ENCODE measurements around the gene EPB41L4A. TPM values are rescaled to one million over a fixed set of nuclear protein-coding genes. Genes with fewer than 3 reads are reported as not detected.
"Not testable (repeated sequence)": the region's sequence is repeated elsewhere in the genome, so short reads cannot be mapped to it uniquely, and the experiment has no call there.

Gene EPB41L4A
- total RNA-seq, 1 experiment from 2014 or later, result not detected

GRCh38 chr5:112232667-112233066 is 186.4 kb downstream of the EPB41L4A start:
- DNase-seq (ENCODE audit: low spot score), result no peak
- in situ Hi-C loops (cut with HindIII; ENCODE audit: low sequenced_read_pairs), result no loop called here

DNA sequence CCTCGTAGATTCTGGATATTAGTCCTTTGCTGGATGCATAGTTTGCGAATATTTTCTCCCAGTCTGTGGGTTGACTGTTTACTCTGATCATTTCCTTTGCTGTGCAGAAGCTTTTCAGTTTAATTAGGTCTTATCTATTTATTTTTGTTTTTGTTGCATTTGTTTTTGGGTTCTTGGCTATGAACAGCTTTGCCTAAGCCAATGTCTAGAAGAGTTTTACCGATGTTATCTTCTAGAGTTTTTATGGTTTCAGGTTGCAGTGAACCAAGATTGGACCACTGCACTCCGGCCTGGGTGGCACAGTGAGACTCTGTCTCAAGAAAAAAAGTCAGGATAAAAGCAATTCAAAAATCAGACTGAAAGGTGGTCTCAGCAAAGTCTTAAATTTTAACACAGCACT is 188.5 kb downstream of the EPB41L4A start:
- DNase-seq (ENCODE audit: low spot score), result no peak
- in situ Hi-C loops (cut with HindIII; ENCODE audit: low sequenced_read_pairs), result no loop called here

DNA sequence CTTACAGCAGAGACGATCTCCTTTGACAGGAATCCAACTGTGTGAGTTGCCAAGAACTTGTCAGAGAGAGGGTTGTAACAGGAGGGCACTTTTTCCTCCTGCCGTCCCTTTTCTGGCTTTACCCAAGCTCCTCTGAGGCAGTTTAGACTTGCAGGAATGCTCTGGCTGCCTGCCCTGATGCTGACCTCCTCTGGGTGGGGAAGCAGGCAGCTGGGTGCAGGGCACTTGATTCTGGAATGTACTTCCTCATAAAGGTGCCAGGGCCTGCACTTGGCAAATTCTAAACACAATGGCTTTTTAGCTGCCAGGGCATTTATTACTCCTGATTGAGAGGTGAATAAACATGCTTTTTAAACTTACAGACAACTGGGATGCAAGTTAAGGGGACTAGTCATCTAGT is 190.4 kb downstream of the EPB41L4A start:
- in situ Hi-C loops (cut with HindIII; ENCODE audit: low sequenced_read_pairs), result no loop called here
- DNase-seq (ENCODE audit: low spot score), result no peak

GRCh38 chr5:112227911-112228631 is 191.0 kb downstream of the EPB41L4A start:
- in situ Hi-C loops (cut with HindIII; ENCODE audit: low sequenced_read_pairs), result no loop called here

GRCh38 chr5:112226215-112226614 is 192.9 kb downstream of the EPB41L4A start:
- in situ Hi-C loops (cut with HindIII; ENCODE audit: low sequenced_read_pairs), result no loop called here
- no peak for DNase-seq (ENCODE audit: low spot score)

More at GRCh38 chr5:112227911-112228631, 191.0 kb downstream of the EPB41L4A start:
- no peak for DNase-seq (ENCODE audit: low spot score)

DNA sequence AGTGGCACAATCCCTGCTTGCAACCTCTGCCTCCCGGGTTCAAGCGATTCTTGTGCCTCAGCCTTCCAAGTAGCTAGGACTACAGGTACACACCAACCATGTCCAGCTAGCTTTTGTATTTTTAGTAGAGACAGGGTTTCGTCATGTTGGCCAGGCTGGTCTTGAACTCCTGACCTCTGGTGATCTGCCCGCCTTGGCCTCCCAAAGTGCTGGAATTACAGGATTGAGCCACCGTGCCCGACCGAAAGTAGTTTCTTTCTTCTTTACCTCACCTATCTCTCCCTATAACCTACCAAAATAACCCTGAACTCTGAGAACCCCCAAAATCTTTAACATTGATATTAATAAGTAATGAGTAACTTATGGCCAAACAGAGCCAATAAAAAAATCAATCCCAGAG is 196.1 kb downstream of the EPB41L4A start:
- DNase-seq (ENCODE audit: low spot score); in situ Hi-C loops (cut with HindIII; ENCODE audit: low sequenced_read_pairs): not testable (repeated sequence)

GRCh38 chr5:112221128-112221527 is 197.9 kb downstream of the EPB41L4A start:
- in situ Hi-C loops (cut with HindIII; ENCODE audit: low sequenced_read_pairs), result no loop called here
- DNase-seq (ENCODE audit: low spot score), result no peak

GRCh38 chr5:112219000-112219399 is 200.1 kb downstream of the EPB41L4A start:
- no peak for DNase-seq (ENCODE audit: low spot score)
- in situ Hi-C loops (cut with HindIII; ENCODE audit: low sequenced_read_pairs), result no loop called here

GRCh38 chr5:112217843-112218579 is 201.1 kb downstream of the EPB41L4A start:
- in situ Hi-C loops (cut with HindIII; ENCODE audit: low sequenced_read_pairs), result no loop called here
- DNase-seq (ENCODE audit: low spot score), result no peak

DNA sequence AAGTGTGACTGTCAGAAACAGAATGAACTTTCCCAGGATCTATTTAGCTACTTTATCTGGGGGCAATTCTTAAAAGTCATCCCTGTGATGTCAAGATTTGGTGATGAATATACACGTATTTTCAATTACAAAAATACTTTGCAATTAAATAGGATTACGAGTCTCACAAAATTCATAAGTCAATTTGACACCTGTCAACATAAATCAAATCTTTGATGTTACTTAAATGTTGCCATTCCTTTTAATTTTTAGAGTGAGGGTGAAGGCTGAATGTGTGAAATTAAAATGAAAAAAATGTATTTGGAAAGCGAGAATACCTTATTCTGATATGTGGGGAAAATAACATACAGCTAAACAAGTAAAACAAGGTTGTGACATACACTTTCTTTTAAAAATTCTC is 202.9 kb downstream of the EPB41L4A start:
- in situ Hi-C loops (cut with HindIII; ENCODE audit: low sequenced_read_pairs), result no loop called here
- no peak for DNase-seq (ENCODE audit: low spot score)

DNA sequence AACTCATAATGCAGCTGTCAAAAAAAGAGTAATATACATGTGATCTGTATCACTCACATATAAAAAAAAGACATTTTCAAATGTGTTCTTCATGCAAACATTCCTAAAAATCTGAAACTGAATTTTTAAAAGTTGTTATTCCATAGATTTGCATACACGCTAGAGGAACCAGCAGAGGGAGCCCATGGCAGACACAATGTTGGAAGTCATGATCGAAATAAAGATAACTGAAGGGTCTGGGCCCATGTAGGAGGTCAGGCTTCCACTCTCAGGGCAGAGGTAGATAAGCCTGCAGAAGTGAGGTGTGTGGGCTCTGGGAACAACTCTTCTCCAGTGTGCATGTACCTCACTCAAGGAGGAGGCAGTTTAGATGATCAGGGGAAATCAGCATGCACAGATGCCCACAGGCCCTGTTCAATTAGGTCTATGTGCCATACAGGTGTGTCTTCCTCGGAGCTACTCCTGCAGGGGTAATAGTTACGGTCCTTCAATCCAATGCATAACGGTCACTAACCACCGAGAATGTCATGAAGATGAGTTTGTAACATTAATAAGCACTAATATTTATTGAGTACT is 208.6 kb downstream of the EPB41L4A start:
- peak; percentile 8 for DNase-seq (ENCODE audit: low spot score)
- in situ Hi-C loops (cut with HindIII; ENCODE audit: low sequenced_read_pairs), result no loop called here

GRCh38 chr5:112208699-112209615 is 210.1 kb downstream of the EPB41L4A start:
- in situ Hi-C loops (cut with HindIII; ENCODE audit: low sequenced_read_pairs), result no loop called here
- no peak for DNase-seq (ENCODE audit: low spot score)

DNA sequence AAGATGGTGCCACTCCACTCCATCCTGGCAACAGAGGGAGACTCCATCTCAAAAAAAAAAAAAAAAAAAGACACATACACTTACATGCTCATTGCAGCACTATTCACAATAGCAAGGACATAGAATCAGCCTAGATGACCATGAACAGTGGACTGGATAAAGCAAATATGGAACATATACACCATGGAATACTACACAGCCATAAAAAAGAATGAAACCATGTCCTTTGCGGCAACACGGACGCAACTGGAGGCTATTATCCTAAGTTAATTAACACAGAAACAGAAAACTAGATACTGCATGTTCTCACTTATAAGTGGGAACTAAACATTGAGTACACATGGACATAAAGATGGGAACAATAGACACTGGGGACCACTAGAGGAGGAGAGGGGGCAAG is 210.9 kb downstream of the EPB41L4A start:
- DNase-seq (ENCODE audit: low spot score); in situ Hi-C loops (cut with HindIII; ENCODE audit: low sequenced_read_pairs): not testable (repeated sequence)

DNA sequence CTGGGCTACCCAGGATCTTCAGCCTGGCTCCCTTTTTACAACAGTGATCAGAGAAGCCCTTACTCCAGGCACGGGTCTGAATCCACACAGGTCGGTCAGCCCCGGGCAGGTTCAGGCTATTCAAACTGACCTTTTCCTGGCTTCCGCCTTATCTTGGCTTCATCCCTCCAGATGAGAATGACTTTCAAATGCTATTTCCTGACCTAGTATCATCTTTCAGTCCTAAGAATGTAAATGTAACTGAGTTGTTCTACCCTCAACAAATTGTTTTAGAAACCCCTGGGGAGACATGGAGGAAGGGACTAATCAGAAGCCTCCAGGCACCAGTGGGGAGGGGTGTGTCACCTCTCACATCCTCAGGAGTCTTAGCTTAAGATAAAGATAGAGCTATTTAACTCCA is 213.2 kb downstream of the EPB41L4A start:
- in situ Hi-C loops (cut with HindIII; ENCODE audit: low sequenced_read_pairs), result no loop called here
- DNase-seq (ENCODE audit: low spot score), result no peak

DNA sequence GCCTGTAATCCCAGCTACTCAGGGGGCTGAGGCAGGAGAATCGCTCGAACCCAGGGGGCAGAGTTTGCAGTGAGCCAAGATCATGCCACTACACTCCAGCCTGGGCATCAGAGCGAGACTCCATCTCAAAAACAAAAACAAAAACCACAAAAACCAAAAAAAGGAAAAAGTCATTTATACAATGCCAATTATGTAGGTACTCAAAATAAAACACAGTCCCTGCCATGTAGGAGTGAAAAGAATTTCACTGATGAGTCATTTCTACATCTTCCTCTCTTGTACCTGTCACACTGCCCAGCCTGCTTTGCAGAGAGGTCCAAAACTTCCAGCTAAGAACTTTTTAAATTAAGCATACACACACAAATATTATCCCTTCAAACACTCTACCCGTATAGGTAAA is 215.8 kb downstream of the EPB41L4A start:
- in situ Hi-C loops (cut with HindIII; ENCODE audit: low sequenced_read_pairs), result no loop called here
- no peak for DNase-seq (ENCODE audit: low spot score)

DNA sequence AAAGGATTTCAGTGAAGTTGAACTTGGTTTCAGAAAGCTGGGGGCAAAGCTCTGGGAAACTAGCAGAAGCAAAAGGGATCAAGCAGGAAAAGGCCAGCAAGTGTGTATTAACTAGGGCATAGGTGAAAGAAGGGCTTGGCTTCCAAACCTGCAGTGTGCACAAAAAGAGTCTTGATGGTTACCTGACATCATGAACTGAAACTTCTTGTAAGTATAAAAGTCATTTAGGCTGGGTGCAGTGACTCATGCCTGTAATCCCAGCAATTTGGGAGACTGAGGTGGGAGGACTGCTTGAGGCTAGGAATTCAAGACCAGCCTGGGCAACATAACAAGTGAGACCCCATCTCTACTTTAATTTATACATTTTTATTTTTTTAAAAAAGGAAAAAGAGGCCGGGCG is 216.4 kb downstream of the EPB41L4A start:
- DNase-seq (ENCODE audit: low spot score), result no peak
- in situ Hi-C loops (cut with HindIII; ENCODE audit: low sequenced_read_pairs), result no loop called here

DNA sequence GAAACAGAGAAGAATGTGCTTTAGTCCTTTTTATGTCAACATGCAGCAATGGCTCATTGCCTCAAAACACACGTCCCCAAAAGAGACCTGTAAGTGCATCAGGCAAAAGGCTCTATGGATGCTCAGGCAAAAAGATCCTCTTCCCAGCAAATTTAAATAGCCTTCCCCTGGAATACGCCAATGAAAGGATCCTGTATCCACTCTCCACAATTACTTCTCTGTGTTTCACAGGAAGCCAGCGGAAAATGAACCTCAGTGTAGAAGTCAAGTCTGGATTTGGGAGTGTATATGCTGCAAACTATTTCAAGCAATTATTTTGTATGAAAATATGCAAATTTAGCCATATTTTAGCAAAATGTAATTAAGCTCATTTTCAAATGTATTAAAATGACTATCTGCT is 217.9 kb downstream of the EPB41L4A start:
- in situ Hi-C loops (cut with HindIII; ENCODE audit: low sequenced_read_pairs), result no loop called here
- DNase-seq (ENCODE audit: low spot score), result no peak

DNA sequence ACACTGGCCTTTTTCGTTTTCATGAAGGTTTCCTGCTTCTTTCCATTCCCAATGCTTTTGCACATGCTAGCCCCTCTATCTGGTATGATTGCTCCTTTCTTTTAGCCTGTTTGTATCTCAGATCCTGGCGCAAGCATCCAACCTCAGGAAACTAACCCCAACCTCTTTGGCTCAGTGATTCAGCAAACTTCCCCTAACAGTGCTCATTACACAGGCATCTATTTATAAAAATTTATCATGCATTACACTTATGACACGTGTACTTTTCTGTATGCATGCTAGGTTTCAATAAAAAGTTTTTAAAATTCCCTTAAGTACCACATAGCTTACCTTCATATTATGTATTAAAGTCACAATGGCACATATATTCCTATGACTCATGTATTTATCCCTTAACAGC is 218.9 kb downstream of the EPB41L4A start:
- no peak for DNase-seq (ENCODE audit: low spot score)
- in situ Hi-C loops (cut with HindIII; ENCODE audit: low sequenced_read_pairs), result no loop called here

- in situ Hi-C loops (cut with HindIII; ENCODE audit: low sequenced_read_pairs), result no loop called here
- no peak for DNase-seq (ENCODE audit: low spot score)
These were observed 222.5 kb downstream of the EPB41L4A start for GRCh38 chr5:112196584-112196983.
